H9 (cell line): ENCODE data around the gene SGCE. TPM values are rescaled to one million over a fixed set of nuclear protein-coding genes. Genes with fewer than 3 reads are reported as not detected.

ENCODE experiments used
- DNase-seq: peaks from one replicate; pipeline ENCODE4 v3.0.0-alpha.2; 2017
- H2AFZ ChIP-seq: one replicate; pipeline ENCODE4 v1.6.1; 2013; ENCODE audit warnings: mild to moderate bottlenecking, low read length, control low read depth, moderate library complexity
- H2AK5ac ChIP-seq: 2 replicates; pipeline ENCODE4 v1.6.1; 2013; ENCODE audit warnings: low read length, control low read depth, mixed read lengths; ENCODE audit not compliant: insufficient read length
- H2BK120ac ChIP-seq: one replicate; pipeline ENCODE4 v1.6.1; 2013; ENCODE audit warnings: low read depth, mild to moderate bottlenecking, low read length, control low read depth, inconsistent platforms; ENCODE audit not compliant: poor library complexity, severe bottlenecking
- H2BK12ac ChIP-seq: 2 replicates; pipeline ENCODE4 v1.6.1; 2013; ENCODE audit warnings: low read length, control low read depth, mixed read lengths, low read depth; ENCODE audit not compliant: insufficient read length
- H2BK15ac ChIP-seq: 2 replicates; pipeline ENCODE4 v1.6.1; 2013; ENCODE audit warnings: low read depth, low read length, control low read depth
- H2BK20ac ChIP-seq: one replicate; pipeline ENCODE4 v1.6.1; 2013; ENCODE audit warnings: low read depth, mild to moderate bottlenecking, low read length, control low read depth, inconsistent platforms; ENCODE audit not compliant: poor library complexity, severe bottlenecking
- H2BK5ac ChIP-seq: 2 replicates; pipeline ENCODE4 v1.6.1; 2013; ENCODE audit warnings: low read length, control low read depth, mixed read lengths; ENCODE audit not compliant: insufficient read length
- H3K14ac ChIP-seq: 2 replicates; pipeline ENCODE4 v1.6.1; 2013; ENCODE audit warnings: low read length, control low read depth; ENCODE audit not compliant: insufficient read depth
- H3K18ac ChIP-seq: 2 replicates; pipeline ENCODE4 v1.6.1; 2013; ENCODE audit warnings: low read depth, mild to moderate bottlenecking, mixed read lengths, low read length, control low read depth; ENCODE audit not compliant: insufficient read length
- H3K23ac ChIP-seq: 2 replicates; pipeline ENCODE4 v1.6.1; 2013; ENCODE audit warnings: low read length, control low read depth, mixed read lengths, low read depth; ENCODE audit not compliant: insufficient read length
- H3K23me2 ChIP-seq: 2 replicates; pipeline ENCODE4 v1.6.1; 2013; ENCODE audit warnings: low read depth, mild to moderate bottlenecking, mixed read lengths, low read length, control low read depth; ENCODE audit not compliant: insufficient read length, poor library complexity, severe bottlenecking
- H3K27ac ChIP-seq: 2 replicates; pipeline ENCODE4 v1.5.1; 2013; ENCODE audit warnings: low read length, control low read depth, mixed read lengths, low read depth; ENCODE audit not compliant: insufficient read length
- H3K27me3 ChIP-seq: 2 replicates; pipeline ENCODE4 v1.6.1; 2013; ENCODE audit warnings: low read length, control low read depth, inconsistent platforms; ENCODE audit not compliant: insufficient read depth
- H3K4ac ChIP-seq: 2 replicates; pipeline ENCODE4 v1.6.1; 2013; ENCODE audit warnings: low read depth, mild to moderate bottlenecking, control low read depth, inconsistent platforms, low read length, moderate library complexity
- H3K4me1 ChIP-seq: 2 replicates; pipeline ENCODE4 v1.6.1; 2013; ENCODE audit warnings: low read length, control low read depth, inconsistent platforms; ENCODE audit not compliant: insufficient read depth
- H3K4me2 ChIP-seq: 2 replicates; pipeline ENCODE4 v1.6.1; 2013; ENCODE audit warnings: low read length, control low read depth, mixed read lengths; ENCODE audit not compliant: insufficient read length, insufficient read depth
- H3K56ac ChIP-seq: 2 replicates; pipeline ENCODE4 v1.6.1; 2013; ENCODE audit warnings: low read depth, mild to moderate bottlenecking, mixed read lengths, low read length, control low read depth; ENCODE audit not compliant: insufficient read length
- H3K79me1 ChIP-seq: 2 replicates; pipeline ENCODE4 v1.6.1; 2013; ENCODE audit warnings: low read depth, mild to moderate bottlenecking, moderate library complexity, low read length, control low read depth, inconsistent platforms; ENCODE audit not compliant: insufficient read depth, poor library complexity, severe bottlenecking
- H3K79me2 ChIP-seq: 2 replicates; pipeline ENCODE4 v1.6.1; 2013; ENCODE audit warnings: low read length, control low read depth, inconsistent platforms; ENCODE audit not compliant: insufficient read depth
- H3K9ac ChIP-seq: 2 replicates; pipeline ENCODE4 v1.6.1; 2013; ENCODE audit warnings: low read length, control low read depth, mixed read lengths; ENCODE audit not compliant: insufficient read length; ENCODE audit errors: extremely low read depth
- H3K9me3 ChIP-seq: one replicate; pipeline ENCODE4 v1.6.1; 2013; ENCODE audit warnings: low read depth, low read length, inconsistent platforms; ENCODE audit not compliant: control insufficient read depth
- H3T11ph ChIP-seq: one replicate; pipeline ENCODE4 v1.6.1; 2013; ENCODE audit warnings: mild to moderate bottlenecking, low read length, control low read depth, inconsistent platforms
- H4K20me1 ChIP-seq: one replicate; pipeline ENCODE4 v1.6.1; 2013; ENCODE audit not compliant: control insufficient read depth, insufficient read length, insufficient read depth
- H4K5ac ChIP-seq: 2 replicates; pipeline ENCODE4 v1.6.1; 2013; ENCODE audit warnings: low read depth, mild to moderate bottlenecking, mixed read lengths, low read length, control low read depth; ENCODE audit not compliant: insufficient read length
- H4K8ac ChIP-seq: replicated peaks from 2 replicates; pipeline ENCODE4 v1.6.1; 2013; ENCODE audit warnings: low read length, control low read depth, mixed read lengths, low read depth; ENCODE audit not compliant: insufficient read length
- H4K91ac ChIP-seq: 2 replicates; pipeline ENCODE4 v1.6.1; 2013; ENCODE audit warnings: low read depth, mild to moderate bottlenecking, moderate library complexity, mixed read lengths, low read length, control low read depth; ENCODE audit not compliant: insufficient read length
- H3K27ac Mint-ChIP-seq, 3 experiments: 2 replicates in 2 of 3; 3 replicates in 1 of 3; pipeline ENCODE4 v1.8.0; 2020 to 2021; ENCODE audit warnings: mixed read lengths in 3 of 3, mild to moderate bottlenecking in 1 of 3, moderate library complexity in 1 of 3
- H3K27me3 Mint-ChIP-seq: 2 replicates; pipeline ENCODE4 v1.8.0; 2021; ENCODE audit warnings: low read depth, mild to moderate bottlenecking, moderate library complexity, mixed read lengths
- H3K36me3 Mint-ChIP-seq, 3 experiments: 2 replicates in 2 of 3; 3 replicates in 1 of 3; pipeline ENCODE4 v1.8.0; 2020 to 2021; ENCODE audit warnings: low read depth in 3 of 3, mixed read lengths in 3 of 3; ENCODE audit not compliant: insufficient read depth in 1 of 3
- H3K4me1 Mint-ChIP-seq, 2 experiments: 2 replicates each; pipeline ENCODE4 v1.8.0; 2020; ENCODE audit warnings: mixed read lengths in 2 of 2
- H3K4me3 Mint-ChIP-seq, 2 experiments: 2 replicates in 1 of 2; 3 replicates in 1 of 2; pipeline ENCODE4 v1.8.0; 2020 to 2021; ENCODE audit warnings: mild to moderate bottlenecking in 2 of 2, mixed read lengths in 2 of 2, moderate library complexity in 1 of 2
- H3K9me3 Mint-ChIP-seq, 2 experiments: 2 replicates in 1 of 2; 3 replicates in 1 of 2; pipeline ENCODE4 v1.8.0; 2020; ENCODE audit warnings: mild to moderate bottlenecking in 2 of 2, mixed read lengths in 2 of 2, moderate library complexity in 1 of 2
- CTCF ChIP-seq: fragments of 200-600 bp; sonication (generic); conservative IDR thresholded peaks from 3 replicates; pipeline ENCODE4 v1.8.0; 2021; ENCODE audit warnings: antibody characterized with exemption, mild to moderate bottlenecking
- total RNA-seq: library from RNA; stranded (reverse); gene quantifications from 2 replicates; pipeline ENCODE4 v1.2.1, GENCODE V29; 2021

Gene SGCE
- total RNA-seq, 1 experiment from 2014 or later = 30.5 TPM

DNA sequence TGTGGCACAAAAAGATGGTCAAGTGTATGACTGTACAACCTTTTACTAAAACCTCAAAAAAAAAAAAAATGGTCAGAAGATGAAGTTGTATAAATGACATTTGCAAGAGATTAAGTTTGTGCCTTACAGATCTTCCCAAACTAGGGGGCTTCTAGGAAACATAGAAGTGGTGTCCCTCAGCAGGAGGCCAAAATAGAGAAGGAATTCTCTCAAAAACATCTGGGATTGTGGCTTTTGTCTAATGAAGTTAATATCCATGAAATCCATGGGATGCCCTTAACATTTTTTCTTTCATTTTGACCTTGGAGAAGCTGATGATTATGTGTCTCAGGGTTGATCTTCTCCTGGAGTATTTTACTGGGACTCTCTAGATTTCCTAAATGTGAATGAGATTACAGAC, 84.1 kb downstream of the SGCE start:
- no peaks in the 10 kb centered on the region for H3K4me1 Mint-ChIP-seq
- H2BK12ac ChIP-seq = no peak overlapping the region
- no peak overlapping the region for H2BK5ac ChIP-seq
- no peak for TF ChIP-seq CTCF
- no peak overlapping the region for H3K27ac ChIP-seq
- H3K27ac Mint-ChIP-seq = no peak overlapping the region
- H3K23me2 ChIP-seq = no peaks in the 10 kb centered on the region
- peaks cover 34 to 39% of the 10 kb centered on the region in 2 experiments for H3K9me3 Mint-ChIP-seq
- H3K79me2 ChIP-seq = no peaks in the 10 kb centered on the region
- no peak overlapping the region for H4K8ac ChIP-seq
- H3K23ac ChIP-seq = no peak overlapping the region
- no peak overlapping the region for H3K18ac ChIP-seq
- no peak overlapping the region for H3T11ph ChIP-seq
- H2AFZ ChIP-seq = no peak overlapping the region
- no peaks in the 10 kb centered on the region for H4K20me1 ChIP-seq
- H3K56ac ChIP-seq = no peak overlapping the region
- DNase-seq = no peak
- no peak overlapping the region for H4K5ac ChIP-seq
- H3K27me3 ChIP-seq = no peaks in the 10 kb centered on the region
- no peak overlapping the region for H3K4me2 ChIP-seq
- H3K9ac ChIP-seq = no peak overlapping the region
- no peak overlapping the region for H3K14ac ChIP-seq
- peaks cover 20 to 55% (median 29%) of the 10 kb centered on the region in 3 experiments for H3K36me3 Mint-ChIP-seq
- H3K27me3 Mint-ChIP-seq = no peaks in the 10 kb centered on the region
- H3K9me3 ChIP-seq = no peaks in the 10 kb centered on the region
- H3K79me1 ChIP-seq = no peaks in the 10 kb centered on the region
- H4K91ac ChIP-seq = no peak overlapping the region
- no peak overlapping the region for H3K4me3 Mint-ChIP-seq
- H2BK15ac ChIP-seq = no peak overlapping the region
- no peak overlapping the region for H2AK5ac ChIP-seq
- no peaks in the 10 kb centered on the region for H3K4me1 ChIP-seq
- no peak overlapping the region for H2BK20ac ChIP-seq
- no peak overlapping the region for H3K4ac ChIP-seq
- H2BK120ac ChIP-seq = no peak overlapping the region
